Testis (tissue), 2 donors: ENCODE measurements around the gene ENTPD8.

Source experiments
- CTCF ChIP-seq, 3 experiments: fragments of 450-650 bp in 2 of 3; fragments of 200-600 bp in 1 of 3; sonication (generic) in 1 of 3; IDR thresholded peaks; one replicate each; pipeline ENCODE4 v1.5.1; 2016 to 2019; ENCODE audit warnings: antibody characterized with exemption in 3 of 3, mild to moderate bottlenecking in 2 of 3, moderate library complexity in 1 of 3
- POLR2A ChIP-seq: fragments of 450-650 bp; IDR thresholded peaks from one replicate; pipeline ENCODE4 v1.6.1; 2017; ENCODE audit warnings: antibody characterized with exemption, mild to moderate bottlenecking, moderate library complexity

- TF ChIP-seq POLR2A, result no peak
- TF ChIP-seq CTCF (IDR thresholded peaks at IDR 0.05), result no peak
Measured at GRCh38 chr9:137486545-137487453, 45.6 kb upstream of the ENTPD8 start.
